Thoracic aorta (tissue), 2 donors: ENCODE measurements around the gene KLK2. TPM values are rescaled to one million over a fixed set of nuclear protein-coding genes. Genes with fewer than 3 reads are reported as not detected.
"Not testable (repeated sequence)": the region's sequence is repeated elsewhere in the genome, so short reads cannot be mapped to it uniquely, and the experiment has no call there.

Source experiments
- ATAC-seq: fragments of 150-250 bp; one replicate; pipeline ENCODE4 v1.8.0; 2017; ENCODE audit warnings: low read depth; ENCODE audit not compliant: insufficient number of reproducible peaks, low FRiP score
- DNase-seq: peaks from one replicate; pipeline ENCODE4 v3.0.0-alpha.2; 2020; ENCODE audit warnings: low spot score
- H3K27ac ChIP-seq, 2 donors: fragments of 200-600 bp; sonication (generic); 1 replicate in 1 of 2; 2 replicates in 1 of 2; pipeline ENCODE4 v1.5.1; 2016; ENCODE audit warnings: mild to moderate bottlenecking in 2 of 2, moderate library complexity in 2 of 2
- H3K27me3 ChIP-seq: fragments of 200-600 bp; sonication (generic); replicated peaks from 2 replicates; pipeline ENCODE4 v1.6.0; 2016; ENCODE audit warnings: mild to moderate bottlenecking; ENCODE audit not compliant: insufficient read depth
- H3K36me3 ChIP-seq: fragments of 200-600 bp; sonication (generic); one replicate; pipeline ENCODE4 v1.5.1; 2016
- H3K4me1 ChIP-seq, 2 donors: fragments of 200-600 bp; sonication (generic); 1 replicate in 1 of 2; 2 replicates in 1 of 2; pipeline versions ENCODE4 v1.5.1 to v1.6.0; 2016; ENCODE audit warnings: low read depth in 2 of 2, mild to moderate bottlenecking in 1 of 2; ENCODE audit not compliant: control insufficient read depth in 1 of 2
- H3K4me3 ChIP-seq: fragments of 200-600 bp; sonication (generic); 2 replicates; pipeline ENCODE4 v1.5.1; 2016; ENCODE audit warnings: mild to moderate bottlenecking
- H3K9me3 ChIP-seq: fragments of 200-600 bp; sonication (generic); 2 replicates; pipeline ENCODE4 v1.5.1; 2016
- total RNA-seq, 2 donors: library from RNA; depleted of rRNA; stranded (reverse); fragments of >200 nt; gene quantifications; one replicate each; pipeline versions ENCODE4 v1.1.0 to v1.2.3, GENCODE V29; 2016
- TF ChIP-seq, protein P1 (sequence below): fragments of 200-600 bp; sonication (generic); IDR thresholded peaks from one replicate; pipeline ENCODE4 v1.5.1; 2019; ENCODE audit warnings: antibody characterized with exemption

Gene KLK2
- total RNA-seq, 2 donors from 2014 or later, result not detected

DNA sequence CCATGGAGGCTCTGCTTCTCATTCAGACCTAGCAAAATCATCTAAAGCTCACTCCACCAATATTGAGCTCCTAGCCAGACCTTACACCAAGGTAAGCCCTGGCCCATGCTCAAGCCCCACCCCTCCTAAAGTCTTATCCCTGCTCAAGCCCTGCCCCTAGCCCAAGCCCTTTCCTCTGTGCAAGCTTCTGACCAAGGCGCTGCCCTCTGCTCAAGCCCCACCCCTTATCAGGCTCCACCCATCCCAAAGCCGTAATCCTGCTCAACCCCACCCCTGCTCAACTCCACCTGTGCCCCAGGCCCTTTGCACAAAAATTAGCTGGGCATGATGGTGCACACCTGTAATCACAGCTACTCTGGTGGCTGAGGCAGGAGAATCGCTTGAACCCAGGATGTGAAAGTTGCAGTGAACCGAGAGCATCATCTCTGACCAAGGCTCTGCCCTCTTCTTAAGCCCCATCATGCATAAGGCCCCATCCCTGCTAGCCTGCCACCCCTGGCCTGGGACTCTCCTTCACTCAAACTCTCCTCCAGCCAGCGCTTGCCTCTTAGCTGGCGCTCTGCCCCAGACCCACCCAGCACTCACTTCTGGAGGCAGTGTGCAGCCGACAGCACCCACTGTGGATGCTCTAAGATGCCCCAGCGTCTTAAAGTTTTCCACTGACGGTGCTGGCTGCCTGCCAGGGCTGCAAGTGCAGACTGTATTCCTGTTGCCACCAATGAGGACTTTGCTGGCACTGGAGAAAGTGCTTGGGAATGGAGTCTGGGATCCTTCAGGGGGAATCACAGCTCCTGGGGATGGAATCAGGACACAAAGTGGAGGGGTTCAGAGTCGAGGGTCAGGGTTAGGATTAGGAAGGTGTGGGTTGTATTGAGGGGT lies 21.5 kb downstream of the KLK2 start:
- no peaks in the 10 kb centered on the region for H3K4me1 ChIP-seq
- no peak overlapping the region for H3K4me3 ChIP-seq
- H3K9me3 ChIP-seq, result no peaks in the 10 kb centered on the region
- H3K27me3 ChIP-seq, result no peaks in the 10 kb centered on the region
- no peak for DNase-seq
- TF ChIP-seq, protein P1, sequence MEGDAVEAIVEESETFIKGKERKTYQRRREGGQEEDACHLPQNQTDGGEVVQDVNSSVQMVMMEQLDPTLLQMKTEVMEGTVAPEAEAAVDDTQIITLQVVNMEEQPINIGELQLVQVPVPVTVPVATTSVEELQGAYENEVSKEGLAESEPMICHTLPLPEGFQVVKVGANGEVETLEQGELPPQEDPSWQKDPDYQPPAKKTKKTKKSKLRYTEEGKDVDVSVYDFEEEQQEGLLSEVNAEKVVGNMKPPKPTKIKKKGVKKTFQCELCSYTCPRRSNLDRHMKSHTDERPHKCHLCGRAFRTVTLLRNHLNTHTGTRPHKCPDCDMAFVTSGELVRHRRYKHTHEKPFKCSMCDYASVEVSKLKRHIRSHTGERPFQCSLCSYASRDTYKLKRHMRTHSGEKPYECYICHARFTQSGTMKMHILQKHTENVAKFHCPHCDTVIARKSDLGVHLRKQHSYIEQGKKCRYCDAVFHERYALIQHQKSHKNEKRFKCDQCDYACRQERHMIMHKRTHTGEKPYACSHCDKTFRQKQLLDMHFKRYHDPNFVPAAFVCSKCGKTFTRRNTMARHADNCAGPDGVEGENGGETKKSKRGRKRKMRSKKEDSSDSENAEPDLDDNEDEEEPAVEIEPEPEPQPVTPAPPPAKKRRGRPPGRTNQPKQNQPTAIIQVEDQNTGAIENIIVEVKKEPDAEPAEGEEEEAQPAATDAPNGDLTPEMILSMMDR, result no peak
- H3K27ac ChIP-seq, result no peak overlapping the region
- no peak for ATAC-seq
- no peaks in the 10 kb centered on the region for H3K36me3 ChIP-seq

DNA sequence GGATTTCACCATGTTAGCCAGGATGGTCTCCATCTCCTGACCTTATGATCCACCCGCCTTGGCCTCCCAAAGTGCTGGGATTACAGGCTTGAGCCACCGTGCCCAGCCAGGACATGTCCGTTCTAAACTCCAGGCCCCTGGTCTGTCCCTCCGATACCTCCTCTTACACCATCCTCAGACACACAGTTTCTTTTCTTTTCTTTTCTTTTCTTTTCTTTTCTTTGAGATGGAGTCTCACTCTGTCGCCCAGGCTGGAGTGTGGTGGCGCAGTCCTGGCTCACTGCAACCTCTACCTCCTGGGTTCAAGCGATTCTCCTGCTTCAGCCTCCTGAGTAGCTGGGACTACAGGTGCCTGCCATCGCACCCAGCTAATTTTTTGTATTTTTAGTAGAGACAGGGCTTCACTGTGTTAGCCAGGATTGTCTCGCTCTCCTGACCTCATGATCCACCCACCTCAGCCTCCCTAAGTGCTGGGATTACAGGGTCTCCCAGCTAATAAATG lies 22.9 kb downstream of the KLK2 start:
- not testable (repeated sequence) for ATAC-seq

DNA sequence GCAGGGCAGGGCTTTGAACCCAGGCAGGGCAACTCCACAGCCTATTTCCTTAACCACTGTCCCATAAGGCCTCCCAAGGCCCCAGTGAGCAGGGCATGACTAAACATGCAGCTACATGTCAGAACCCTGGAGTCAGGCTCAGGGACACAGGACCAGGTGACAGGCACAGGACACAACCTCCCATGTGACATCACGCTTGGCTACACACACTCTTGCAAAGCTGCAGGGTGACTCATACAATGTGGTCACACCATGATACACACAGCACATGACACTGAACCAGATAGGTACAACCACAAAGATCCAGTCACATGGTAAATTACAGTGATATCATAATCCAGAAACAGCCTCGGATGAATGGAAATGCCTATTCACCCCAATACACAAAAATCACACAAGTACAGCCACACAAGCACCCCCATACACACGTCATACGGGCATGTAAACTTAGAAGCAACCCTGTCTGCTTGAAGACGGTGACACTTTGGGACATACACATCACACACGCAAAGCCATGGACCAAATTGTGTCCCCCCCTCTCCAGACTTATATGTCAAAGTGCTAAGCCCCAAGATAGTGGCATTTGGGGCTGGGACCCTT lies 23.5 kb downstream of the KLK2 start:
- no peaks in the 10 kb centered on the region for H3K4me1 ChIP-seq
- H3K4me3 ChIP-seq, result no peak overlapping the region
- no peaks in the 10 kb centered on the region for H3K9me3 ChIP-seq
- no peaks in the 10 kb centered on the region for H3K27me3 ChIP-seq
- ATAC-seq (no peak), DNase-seq (no peak)
- no peak overlapping the region for H3K27ac ChIP-seq
- TF ChIP-seq, protein P1, result no peak
- no peaks in the 10 kb centered on the region for H3K36me3 ChIP-seq

More for the DNA sequence above, 22.9 kb downstream of the KLK2 start:
- H3K4me1 ChIP-seq, H3K9me3 ChIP-seq, H3K27ac ChIP-seq, DNase-seq, H3K4me3 ChIP-seq, H3K36me3 ChIP-seq, H3K27me3 ChIP-seq: not testable (repeated sequence)

DNA sequence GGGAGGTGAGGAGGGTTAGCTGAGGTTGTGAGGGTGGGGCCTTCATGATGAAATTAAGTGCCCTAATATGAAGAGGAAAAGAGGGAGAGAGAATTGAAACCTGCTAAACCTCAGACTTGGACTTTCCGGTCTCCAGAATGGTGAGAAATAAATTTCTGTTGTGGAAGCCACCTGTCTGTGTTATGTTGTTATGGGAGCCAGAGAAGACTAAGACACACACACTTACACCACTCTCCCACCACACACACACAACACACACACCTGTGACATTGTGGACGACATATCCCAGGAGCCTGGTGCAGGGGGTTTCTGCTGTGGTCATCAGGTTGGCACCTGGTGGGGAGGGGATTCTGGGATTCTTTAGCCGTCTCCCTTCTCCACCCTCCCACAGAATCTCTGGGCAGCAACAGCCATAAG lies 24.0 kb downstream of the KLK2 start:
- TF ChIP-seq, protein P1, result no peak
- no peaks in the 10 kb centered on the region for H3K4me1 ChIP-seq
- H3K9me3 ChIP-seq, result no peaks in the 10 kb centered on the region
- no peak for ATAC-seq
- H3K27me3 ChIP-seq, result no peaks in the 10 kb centered on the region
- no peak overlapping the region for H3K4me3 ChIP-seq
- no peak overlapping the region for H3K27ac ChIP-seq
- DNase-seq, result no peak
- H3K36me3 ChIP-seq, result no peaks in the 10 kb centered on the region

DNA sequence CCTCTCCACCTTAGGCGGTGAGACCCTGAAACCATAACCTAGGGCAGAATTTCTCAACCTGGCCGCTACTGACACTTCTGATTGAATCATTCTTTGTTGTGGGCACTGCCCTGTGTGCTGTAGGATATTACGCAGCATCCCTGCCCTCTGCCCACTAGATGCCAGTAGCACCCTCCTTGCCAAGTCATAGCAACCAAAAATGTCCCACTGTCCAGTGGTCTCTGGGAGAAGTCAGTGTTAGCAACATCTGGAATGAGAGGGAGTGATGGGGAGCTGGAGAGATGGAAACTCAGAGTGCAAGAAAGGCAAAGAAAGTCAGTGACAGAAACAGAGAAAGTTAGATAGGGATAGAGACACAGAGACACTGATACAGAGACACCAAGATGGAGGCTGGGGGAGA lies 24.4 kb downstream of the KLK2 start:
- no peak overlapping the region for H3K27ac ChIP-seq
- no peaks in the 10 kb centered on the region for H3K27me3 ChIP-seq
- no peaks in the 10 kb centered on the region for H3K9me3 ChIP-seq
- DNase-seq, result no peak
- H3K4me1 ChIP-seq, result no peaks in the 10 kb centered on the region
- H3K4me3 ChIP-seq, result no peak overlapping the region
- TF ChIP-seq, protein P1, result no peak
- H3K36me3 ChIP-seq, result no peaks in the 10 kb centered on the region
- ATAC-seq, result no peak
